Right ventricle myocardium superior (tissue), 1 donor: ENCODE results near the gene CETP. TPM values are rescaled to one million over a fixed set of nuclear protein-coding genes. Genes with fewer than 3 reads are reported as not detected.
A peak's percentile ranks its signal among the peaks of the same experiment; 100 is the strongest.

Source experiments
- ATAC-seq: fragments of 200-7000 bp; cut with Tn5 transposase; one replicate; pipeline ENCODE4 v1.9.1; 2020; ENCODE audit warnings: mild to moderate bottlenecking; ENCODE audit not compliant: poor library complexity
- DNase-seq: peaks from one replicate; pipeline ENCODE4 v3.0.0-alpha.2; 2020
- intact Hi-C: fragments of 100-400 bp; cut with DNase I; formaldehyde crosslinking; loops from one replicate; pipeline ENCODE4 v1.11.2; 2022
- total RNA-seq: library from RNA; stranded (reverse); fragmentation: NEBNext Ultra II Directional; extraction: Animal tissue kit (Norgen Biotek cat#: 25700); gene quantifications from one replicate; pipeline ENCODE4 v1.2.1, GENCODE V29; 2021
- donor health status: DM: no; HTN: yes; CAD: no; lungs with severe emphysema.

The CETP gene
- total RNA-seq, 1 donor from 2014 or later, result 0.24 TPM

DNA sequence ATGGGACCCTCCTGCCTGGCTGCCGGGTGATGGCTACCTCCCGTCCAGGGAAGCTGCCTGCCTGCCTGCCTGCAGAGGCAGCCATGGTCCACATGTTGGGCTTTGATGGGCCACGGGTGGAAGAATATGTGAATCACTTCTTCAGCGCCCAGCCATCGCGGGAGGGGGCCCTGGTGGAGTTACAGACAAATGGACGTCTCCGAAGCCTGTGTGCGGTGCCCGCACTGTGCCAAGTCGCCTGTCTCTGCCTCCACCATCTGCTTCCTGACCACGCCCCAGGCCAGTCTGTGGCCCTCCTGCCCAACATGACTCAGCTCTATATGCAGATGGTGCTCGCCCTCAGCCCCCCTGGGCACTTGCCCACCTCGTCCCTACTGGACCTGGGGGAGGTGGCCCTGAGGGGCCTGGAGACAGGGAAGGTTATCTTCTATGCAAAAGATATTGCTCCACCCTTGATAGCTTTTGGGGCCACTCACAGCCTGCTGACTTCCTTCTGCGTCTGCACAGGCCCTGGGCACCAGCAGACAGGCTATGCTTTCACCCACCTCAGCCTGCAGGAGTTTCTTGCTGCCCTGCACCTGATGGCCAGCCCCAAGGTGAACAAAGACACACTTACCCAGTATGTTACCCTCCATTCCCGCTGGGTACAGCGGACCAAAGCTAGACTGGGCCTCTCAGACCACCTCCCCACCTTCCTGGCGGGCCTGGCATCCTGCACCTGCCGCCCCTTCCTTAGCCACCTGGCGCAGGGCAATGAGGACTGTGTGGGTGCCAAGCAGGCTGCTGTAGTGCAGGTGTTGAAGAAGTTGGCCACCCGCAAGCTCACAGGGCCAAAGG is 64.4 kb downstream of the CETP start:
- ATAC-seq, result peak; percentile 58
- intact Hi-C loops, result no loop called here
- DNase-seq, result peak; percentile 65

GRCh38 chr16:57026778-57027062 is 65.0 kb downstream of the CETP start:
- intact Hi-C loops, result no loop called here
- ATAC-seq (no peak), DNase-seq (no peak)

GRCh38 chr16:57027067-57027466 is 65.3 kb downstream of the CETP start:
- DNase-seq (no peak), ATAC-seq (no peak)
- intact Hi-C loops, result no loop called here

DNA sequence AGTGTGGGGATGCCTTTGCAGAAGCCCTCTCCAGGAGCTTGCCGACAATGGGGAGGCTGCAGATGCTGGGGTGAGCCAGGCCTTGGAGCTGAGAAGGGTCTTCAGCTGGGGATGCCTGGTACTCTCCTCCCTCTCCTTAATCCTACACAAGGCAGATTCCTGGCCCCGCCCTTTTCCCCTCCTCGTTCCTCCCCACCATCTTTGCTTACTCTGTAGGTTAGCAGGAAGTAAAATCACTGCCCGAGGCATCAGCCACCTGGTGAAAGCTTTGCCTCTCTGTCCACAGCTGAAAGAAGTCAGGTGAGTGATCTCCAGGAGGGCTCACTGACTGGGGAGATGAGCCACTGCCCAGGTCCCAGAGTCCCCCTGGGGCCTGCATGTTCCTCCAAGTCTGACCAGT is 66.3 kb downstream of the CETP start:
- intact Hi-C loops, result no loop called here
- DNase-seq, result no peak
- ATAC-seq, result no peak

- intact Hi-C loops, result no loop called here
Measured at GRCh38 chr16:57029161-57030160, 67.7 kb downstream of the CETP start.

GRCh38 chr16:57030346-57030902 is 68.7 kb downstream of the CETP start:
- ATAC-seq, result no peak
- intact Hi-C loops, result no loop called here

More at GRCh38 chr16:57029161-57030160, 67.7 kb downstream of the CETP start:
- DNase-seq, result no peak
- ATAC-seq, result no peak

DNA sequence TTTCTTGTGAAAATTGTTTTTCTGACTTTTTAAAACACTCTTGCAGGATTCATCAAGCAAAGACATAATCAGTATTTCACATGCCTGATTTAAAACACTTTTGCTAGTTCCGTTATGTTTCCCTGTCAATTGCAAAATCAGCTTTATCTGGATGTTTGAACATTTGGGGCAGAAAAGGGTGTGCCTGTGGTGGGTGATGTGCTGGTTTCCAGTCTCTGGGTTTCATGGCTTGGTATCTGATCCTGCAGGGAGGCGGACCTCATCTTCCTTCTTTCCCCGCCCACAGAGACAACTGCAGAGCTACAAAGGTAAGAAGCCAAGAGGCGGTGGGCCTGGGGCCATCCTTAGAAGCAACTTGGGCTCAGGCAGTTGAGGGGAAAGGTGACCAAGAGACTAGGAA is 69.4 kb downstream of the CETP start:
- ATAC-seq (no peak), DNase-seq (no peak)
- intact Hi-C loops, result no loop called here

More at GRCh38 chr16:57030346-57030902, 68.7 kb downstream of the CETP start:
- no peak for DNase-seq

DNA sequence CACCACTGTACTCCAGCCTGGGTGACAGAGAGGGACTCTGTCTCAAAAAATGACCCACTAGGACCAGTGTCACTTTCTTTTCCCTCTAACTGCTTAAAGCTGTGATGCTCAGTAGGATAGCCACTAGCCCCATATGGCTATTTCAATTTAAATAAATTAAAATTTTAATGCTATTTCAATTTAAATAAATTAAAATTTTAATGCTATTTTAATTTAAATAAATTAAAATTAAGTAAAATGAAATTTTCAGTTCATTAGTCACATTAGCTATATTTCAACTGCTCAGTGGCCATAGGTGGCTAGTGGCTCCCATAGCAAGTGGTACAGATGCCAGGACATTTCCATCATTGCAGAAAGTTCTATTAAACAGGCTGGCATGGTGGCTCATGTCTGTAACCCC is 70.6 kb downstream of the CETP start:
- intact Hi-C loops, result no loop called here
- ATAC-seq, result no peak
- no peak for DNase-seq

- intact Hi-C loops, result no loop called here
- DNase-seq (no peak), ATAC-seq (no peak)
Measured at GRCh38 chr16:57032931-57033330, 71.2 kb downstream of the CETP start.

Other genes starting within 250 kb of the CETP start
- gene NUP93, start 231.8 kb upstream of the CETP start, total RNA-seq, result 20.6 TPM
- gene SLC12A3, start 96.7 kb upstream of the CETP start, total RNA-seq, result not detected
- 105 TPM for gene HERPUD1, start 29.8 kb upstream of the CETP start, total RNA-seq
- gene NLRC5, start 27.6 kb downstream of the CETP start, total RNA-seq, result 9.9 TPM
- 13.3 TPM for gene CPNE2, start 130.6 kb downstream of the CETP start, total RNA-seq
- 54.8 TPM for gene PSME3IP1, start 224.1 kb downstream of the CETP start, total RNA-seq
- gene RSPRY1, start 224.4 kb downstream of the CETP start, total RNA-seq, result 13.4 TPM